ENCODE results near the gene TOP2A. TPM values are rescaled to one million over a fixed set of nuclear protein-coding genes. Genes with fewer than 3 reads are reported as not detected.

Gene TOP2A
- polyA plus RNA-seq, 1 of the 3 experiments (the other 2 are of a cell fraction), result 20.6 TPM

- ChIA-PET CTCF (interaction anchor here (0.6 to 16.9 kb wide), 11 partner anchors 14 to 102 kb away, joined by 3 to 265 read pairs (median 6); partner anchors contain the start of genes IGFBP4 and TOP2A), POLR2A (interaction anchor here (0.5 to 1.2 kb wide), 4 partner anchors 15 to 75 kb away, joined by 4 to 5 read pairs (median 4); partner anchors contain the start of genes IGFBP4 and TOP2A)
- H3K4me3 ChIP-seq (ENCODE audit: low read depth in 2 of 2, low read length in 1 of 2), result peak overlapping the region in 1 of 2 experiments; percentile 17; a peak in 1 of 4 replicates
- peak overlapping the region; percentile 68 to 92 for H3K27ac ChIP-seq (ENCODE audit: low read depth in 2 of 2, low read length in 1 of 2)
- peak overlapping the region; percentile 47; the same call in 1 of the 2 replicates for H3K9ac ChIP-seq
- no peaks in the 10 kb centered on the region for H3K27me3 ChIP-seq (ENCODE audit: insufficient read depth)
- no peaks in the 10 kb centered on the region for H3K79me2 ChIP-seq (ENCODE audit: insufficient read depth)
- H4K20me1 ChIP-seq (ENCODE audit: insufficient read depth), result no peaks in the 10 kb centered on the region
- no peaks in the 10 kb centered on the region for H3K9me3 ChIP-seq
- 0 out of 2 replicates have a peak overlapping the region, but pooled peaks have one; percentile 15 for H2AFZ ChIP-seq (ENCODE audit: low read depth)
- H3K9me2 ChIP-seq, result no peaks in the 10 kb centered on the region
- DNase-seq, result peak; percentile 73
- H3K4me1 ChIP-seq (ENCODE audit: control insufficient read depth in 1 of 2, insufficient read depth in 2 of 2, low read depth in 1 of 2, low read length in 1 of 2), result peaks cover 33 to 84% of the 10 kb centered on the region in 2 experiments
- WGBS (ENCODE audit: low lambda C conversion rate), result 4% methylated on average over 8 of the region's 16 CpGs
- H3K4me2 ChIP-seq, result peak overlapping the region; percentile 74
- H3K36me3 ChIP-seq (replicated peaks in 1 of 2; ENCODE audit: control insufficient read depth in 1 of 2, insufficient read depth in 2 of 2, low read length in 1 of 2), result peaks cover 11 to 28% of the 10 kb centered on the region in 2 experiments
- peaks cover 11% of the 10 kb centered on the region for H3F3A ChIP-seq (replicated peaks; ENCODE audit: insufficient read depth)
- TF ChIP-seq ZBTB33 (IDR thresholded peaks at IDR 0.05; ENCODE audit: borderline replicate concordance, low read depth) (peak; percentile 53; the same call in 1 of the 2 replicates), RAD21 (IDR thresholded peaks at IDR 0.05; ENCODE audit: low read length) (no peak), RFX5 (IDR thresholded peaks at IDR 0.05; ENCODE audit: low read length) (no peak), CHD2 (IDR thresholded peaks at IDR 0.05; ENCODE audit: low read length, partially characterized antibody) (peak; percentile 47), CTCF (IDR thresholded peaks at IDR 0.05) (no peak), POLR2AphosphoS5 (IDR thresholded peaks at IDR 0.05; ENCODE audit: low read depth, low read length) (peak; percentile 79; the same call in 1 of the 2 replicates), NRF1 (IDR thresholded peaks at IDR 0.05; ENCODE audit: low read depth, low read length) (no peak), MAX (IDR thresholded peaks at IDR 0.05; ENCODE audit: low read depth) (peak; percentile 78), GATA2 (CRISPR knock-in tag; IDR thresholded peaks at IDR 0.05) (peak; percentile 86), RCOR1 (IDR thresholded peaks at IDR 0.05; ENCODE audit: low read length) (peak; percentile 78), MXI1 (IDR thresholded peaks at IDR 0.05; ENCODE audit: low read depth, low read length) (peak; percentile 70), ELF1 (IDR thresholded peaks at IDR 0.05) (no peak), TAF1 (IDR thresholded peaks at IDR 0.05; ENCODE audit: borderline replicate concordance, low read depth, low read length) (0 out of 2 replicates have a peak, but pooled peaks have one; percentile 32), FOXM1 (IDR thresholded peaks at IDR 0.05; ENCODE audit: low read depth) (0 out of 2 replicates have a peak, but pooled peaks have one; percentile 14), EP300 (IDR thresholded peaks at IDR 0.05; ENCODE audit: borderline replicate concordance in 1 of 2, low read depth in 1 of 2, low read length in 1 of 2) (peak; percentile 80 to 95; a peak in 3 of 4 replicates), TCF12 (IDR thresholded peaks at IDR 0.05) (peak; percentile 100), FOXJ3 (CRISPR knock-in tag; IDR thresholded peaks at IDR 0.05) (peak; percentile 81; the same call in 1 of the 2 replicates), FOSL2 (IDR thresholded peaks at IDR 0.05; ENCODE audit: borderline replicate concordance, low read depth) (peak; percentile 79), SMC3 (IDR thresholded peaks at IDR 0.05; ENCODE audit: low read depth, low read length) (no peak), JUND (IDR thresholded peaks at IDR 0.05) (peak; percentile 71), PBX3 (IDR thresholded peaks at IDR 0.05) (peak; percentile 85), USF2 (IDR thresholded peaks at IDR 0.05; ENCODE audit: borderline replicate concordance, low read depth, low read length) (no peak), GABPA (IDR thresholded peaks at IDR 0.05; ENCODE audit: low read depth) (no peak), YY1 (IDR thresholded peaks at IDR 0.05; ENCODE audit: low read depth) (0 out of 2 replicates have a peak, but pooled peaks have one; percentile 32)
Observed at GRCh38 chr17:40457964-40458791, 40.5 kb upstream of the TOP2A start.
